GM23338 (cell line): ENCODE measurements around the gene FNIP2. TPM values are rescaled to one million over a fixed set of nuclear protein-coding genes. Genes with fewer than 3 reads are reported as not detected.

ENCODE experiments used
- ATAC-seq: fragments of 200-7000 bp; cut with Tn5 transposase; 3 replicates; pipeline ENCODE4 v1.9.1; 2020
- DNase-seq: peaks from one replicate; pipeline ENCODE4 v3.0.0-alpha.2; 2015; ENCODE audit warnings: low spot score
- H2AFZ ChIP-seq: fragments of 200-600 bp; sonication (generic); 2 replicates; pipeline ENCODE4 v1.8.0; 2016; ENCODE audit warnings: antibody characterized with exemption, mild to moderate bottlenecking, moderate library complexity
- H3F3A ChIP-seq: fragments of 200-600 bp; sonication (generic); replicated peaks from 2 replicates; pipeline ENCODE4 v1.8.0; 2017; ENCODE audit warnings: antibody characterized with exemption, mixed run types, low read depth
- H3K27ac ChIP-seq: fragments of 200-600 bp; sonication (generic); 2 replicates; pipeline ENCODE4 v1.6.1; 2016; ENCODE audit warnings: low read depth
- H3K27me3 ChIP-seq: fragments of 200-600 bp; sonication (generic); 2 replicates; pipeline ENCODE4 v1.8.0; 2016; ENCODE audit warnings: mild to moderate bottlenecking, mixed run types, moderate library complexity; ENCODE audit not compliant: insufficient read depth
- H3K36me3 ChIP-seq: fragments of 200-600 bp; sonication (generic); 2 replicates; pipeline ENCODE4 v1.8.0; 2016; ENCODE audit warnings: mild to moderate bottlenecking; ENCODE audit not compliant: insufficient read depth
- H3K4me1 ChIP-seq: fragments of 200-600 bp; sonication (generic); 2 replicates; pipeline ENCODE4 v1.8.0; 2016; ENCODE audit warnings: mild to moderate bottlenecking, moderate library complexity; ENCODE audit not compliant: insufficient read depth
- H3K4me2 ChIP-seq: fragments of 200-600 bp; sonication (generic); 2 replicates; pipeline ENCODE4 v1.7.1; 2017; ENCODE audit warnings: mixed run types
- H3K4me3 ChIP-seq: fragments of 200-600 bp; sonication (generic); 2 replicates; pipeline ENCODE4 v1.6.1; 2016; ENCODE audit warnings: mixed run types
- H3K79me2 ChIP-seq: fragments of 200-600 bp; sonication (generic); replicated peaks from 2 replicates; pipeline ENCODE4 v1.8.0; 2017; ENCODE audit warnings: mild to moderate bottlenecking; ENCODE audit not compliant: insufficient read depth
- H3K9me2 ChIP-seq: fragments of 200-600 bp; sonication (generic); 2 replicates; pipeline ENCODE4 v1.8.0; 2017; ENCODE audit not compliant: insufficient read depth
- H4K20me1 ChIP-seq: fragments of 200-600 bp; sonication (generic); replicated peaks from 2 replicates; pipeline ENCODE4 v1.8.0; 2017; ENCODE audit warnings: mild to moderate bottlenecking; ENCODE audit not compliant: insufficient read depth
- H3K27ac Mint-ChIP-seq: 2 replicates; pipeline ENCODE4 v1.8.0; 2020; ENCODE audit warnings: inconsistent platforms, mild to moderate bottlenecking, moderate library complexity, mixed read lengths
- H3K27me3 Mint-ChIP-seq: 3 replicates; pipeline ENCODE4 v1.8.0; 2022; ENCODE audit warnings: low read depth, mild to moderate bottlenecking, moderate library complexity, mixed read lengths, inconsistent platforms; ENCODE audit not compliant: insufficient read depth, poor library complexity
- H3K36me3 Mint-ChIP-seq: 3 replicates; pipeline ENCODE4 v1.8.0; 2021; ENCODE audit warnings: low read depth, mild to moderate bottlenecking, inconsistent platforms, moderate library complexity, mixed read lengths
- H3K4me1 Mint-ChIP-seq: 3 replicates; pipeline ENCODE4 v1.8.0; 2020; ENCODE audit warnings: mild to moderate bottlenecking, inconsistent platforms, mixed read lengths
- H3K4me3 Mint-ChIP-seq: 3 replicates; pipeline ENCODE4 v1.8.0; 2021; ENCODE audit warnings: moderate library complexity, mild to moderate bottlenecking, inconsistent platforms, mixed read lengths
- H3K9me3 Mint-ChIP-seq: 3 replicates; pipeline ENCODE4 v1.8.0; 2020; ENCODE audit warnings: moderate library complexity, mild to moderate bottlenecking, inconsistent platforms, mixed read lengths
- CREB1 ChIP-seq: fragments of 250-450 bp; sonication (Bioruptor Pico); IDR thresholded peaks from 2 replicates; pipeline ENCODE4 v1.5.0; 2020; ENCODE audit warnings: low read depth, mild to moderate bottlenecking, moderate library complexity
- CTCF ChIP-seq, 2 experiments: fragments of 200-600 bp in 1 of 2; sonication (generic) in 1 of 2; conservative IDR thresholded peaks; 2 replicates each; pipeline versions ENCODE4 v1.5.1 to v1.6.1; 2016 to 2017; ENCODE audit warnings: antibody characterized with exemption in 2 of 2, low read depth in 2 of 2, mild to moderate bottlenecking in 2 of 2, moderate library complexity in 1 of 2
- EZH2 ChIP-seq: fragments of 200-600 bp; sonication (generic); IDR thresholded peaks from one replicate; pipeline ENCODE4 v1.8.0; 2017; ENCODE audit warnings: antibody characterized with exemption, mild to moderate bottlenecking, low read depth; ENCODE audit not compliant: unreplicated experiment
- EZH2phosphoT487 ChIP-seq: fragments of 200-600 bp; sonication (generic); IDR thresholded peaks from one replicate; pipeline ENCODE4 v1.8.1; 2018; ENCODE audit warnings: antibody characterized with exemption; ENCODE audit not compliant: unreplicated experiment
- NANOG ChIP-seq: IDR thresholded peaks from 2 replicates; pipeline ENCODE4 v1.6.1; 2016; ENCODE audit warnings: antibody characterized with exemption, borderline replicate concordance
- REST ChIP-seq: IDR thresholded peaks from one replicate; pipeline ENCODE4 v1.6.1; 2018; ENCODE audit warnings: antibody characterized with exemption; ENCODE audit not compliant: unreplicated experiment
- STAT1 ChIP-seq: IDR thresholded peaks from one replicate; pipeline ENCODE4 v1.6.1; 2016; ENCODE audit warnings: antibody characterized with exemption; ENCODE audit not compliant: unreplicated experiment
- ZNF114 ChIP-seq: fragments of 250-450 bp; sonication (Bioruptor Pico); IDR thresholded peaks from 2 replicates; pipeline ENCODE4 v1.5.0; 2020; ENCODE audit warnings: mild to moderate bottlenecking, moderate library complexity
- ZNF331 ChIP-seq: fragments of 250-450 bp; sonication (Bioruptor Pico); IDR thresholded peaks from 2 replicates; pipeline ENCODE4 v1.5.0; 2020; ENCODE audit warnings: low read depth, mild to moderate bottlenecking, moderate library complexity
- polyA plus RNA-seq: library from polyadenylated mRNA; unstranded; fragments of >200 nt; fragmentation: Nextera tagmentation; extraction: Ambion mirVana; gene quantifications from 2 replicates; pipeline ENCODE4 v1.2.1, GENCODE V29; 2016
- total RNA-seq: library from RNA; depleted of rRNA; stranded (reverse); fragments of >200 nt; shearing (Covaris generic); gene quantifications from 2 replicates; pipeline ENCODE4 v1.2.3, GENCODE V29; 2014
- TF ChIP-seq, protein P1 (sequence below): fragments of 250-450 bp; sonication (Bioruptor Pico); IDR thresholded peaks from 2 replicates; pipeline ENCODE4 v1.5.0; 2020; ENCODE audit warnings: mild to moderate bottlenecking, moderate library complexity
- TF ChIP-seq, protein P2 (sequence below): IDR thresholded peaks from 2 replicates; pipeline ENCODE4 v1.6.1; 2016; ENCODE audit warnings: antibody characterized with exemption

Gene FNIP2
- total and polyA plus RNA-seq, 2 experiments from 2014 or later, result 2.7 to 17.2 TPM

DNA sequence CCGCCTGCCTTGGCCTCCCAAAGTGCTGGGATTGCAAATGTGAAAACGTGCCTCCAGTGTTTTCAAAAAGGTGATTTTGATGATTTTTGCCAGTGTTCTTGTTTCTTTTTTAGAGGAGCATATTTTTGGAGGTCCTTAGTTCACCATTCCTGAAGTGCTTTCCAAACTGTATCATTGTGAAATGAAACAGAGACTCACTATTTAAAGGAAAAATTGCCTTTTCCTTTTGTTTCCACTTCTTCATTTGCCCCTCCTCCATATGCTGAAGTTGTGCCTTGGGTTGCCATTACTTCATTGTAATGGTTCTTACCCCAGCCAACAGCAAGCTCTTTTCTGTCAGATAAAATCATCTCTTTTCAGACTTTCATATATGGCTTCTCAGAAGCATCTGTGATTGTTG lies 164.4 kb downstream of the FNIP2 start:
- Mint-ChIP-seq H3K4me3 (no peak overlapping the region), H3K36me3 (peaks cover 10% of the 10 kb centered on the region), H3K9me3 (peaks cover 11% of the 10 kb centered on the region), H3K27me3 (no peaks in the 10 kb centered on the region), H3K27ac (no peak overlapping the region), H3K4me1 (no peaks in the 10 kb centered on the region)
- no peaks in the 10 kb centered on the region for H4K20me1 ChIP-seq
- no peaks in the 10 kb centered on the region for H3K27me3 ChIP-seq
- no peak overlapping the region for H2AFZ ChIP-seq
- ATAC-seq (no peak), DNase-seq (no peak)
- peaks cover 2% of the 10 kb centered on the region; the same call in 1 of the 2 replicates for H3K9me2 ChIP-seq
- no peaks in the 10 kb centered on the region; the same call in 1 of the 2 replicates for H3K4me1 ChIP-seq
- no peak overlapping the region for H3K27ac ChIP-seq
- H3K4me2 ChIP-seq, result no peak overlapping the region
- H3K79me2 ChIP-seq, result no peaks in the 10 kb centered on the region
- TF ChIP-seq ZNF331 (CRISPR knock-in tag) (no peak), EZH2 (no peak), CTCF (conservative IDR thresholded peaks at IDR 0.05; ENCODE audit: low read depth in 2 of 2) (no peak), CREB1 (CRISPR knock-in tag) (no peak), NANOG (no peak), REST (no peak), ZNF114 (CRISPR knock-in tag) (no peak), EZH2phosphoT487 (no peak), STAT1 (no peak)
- TF ChIP-seq, protein P1, sequence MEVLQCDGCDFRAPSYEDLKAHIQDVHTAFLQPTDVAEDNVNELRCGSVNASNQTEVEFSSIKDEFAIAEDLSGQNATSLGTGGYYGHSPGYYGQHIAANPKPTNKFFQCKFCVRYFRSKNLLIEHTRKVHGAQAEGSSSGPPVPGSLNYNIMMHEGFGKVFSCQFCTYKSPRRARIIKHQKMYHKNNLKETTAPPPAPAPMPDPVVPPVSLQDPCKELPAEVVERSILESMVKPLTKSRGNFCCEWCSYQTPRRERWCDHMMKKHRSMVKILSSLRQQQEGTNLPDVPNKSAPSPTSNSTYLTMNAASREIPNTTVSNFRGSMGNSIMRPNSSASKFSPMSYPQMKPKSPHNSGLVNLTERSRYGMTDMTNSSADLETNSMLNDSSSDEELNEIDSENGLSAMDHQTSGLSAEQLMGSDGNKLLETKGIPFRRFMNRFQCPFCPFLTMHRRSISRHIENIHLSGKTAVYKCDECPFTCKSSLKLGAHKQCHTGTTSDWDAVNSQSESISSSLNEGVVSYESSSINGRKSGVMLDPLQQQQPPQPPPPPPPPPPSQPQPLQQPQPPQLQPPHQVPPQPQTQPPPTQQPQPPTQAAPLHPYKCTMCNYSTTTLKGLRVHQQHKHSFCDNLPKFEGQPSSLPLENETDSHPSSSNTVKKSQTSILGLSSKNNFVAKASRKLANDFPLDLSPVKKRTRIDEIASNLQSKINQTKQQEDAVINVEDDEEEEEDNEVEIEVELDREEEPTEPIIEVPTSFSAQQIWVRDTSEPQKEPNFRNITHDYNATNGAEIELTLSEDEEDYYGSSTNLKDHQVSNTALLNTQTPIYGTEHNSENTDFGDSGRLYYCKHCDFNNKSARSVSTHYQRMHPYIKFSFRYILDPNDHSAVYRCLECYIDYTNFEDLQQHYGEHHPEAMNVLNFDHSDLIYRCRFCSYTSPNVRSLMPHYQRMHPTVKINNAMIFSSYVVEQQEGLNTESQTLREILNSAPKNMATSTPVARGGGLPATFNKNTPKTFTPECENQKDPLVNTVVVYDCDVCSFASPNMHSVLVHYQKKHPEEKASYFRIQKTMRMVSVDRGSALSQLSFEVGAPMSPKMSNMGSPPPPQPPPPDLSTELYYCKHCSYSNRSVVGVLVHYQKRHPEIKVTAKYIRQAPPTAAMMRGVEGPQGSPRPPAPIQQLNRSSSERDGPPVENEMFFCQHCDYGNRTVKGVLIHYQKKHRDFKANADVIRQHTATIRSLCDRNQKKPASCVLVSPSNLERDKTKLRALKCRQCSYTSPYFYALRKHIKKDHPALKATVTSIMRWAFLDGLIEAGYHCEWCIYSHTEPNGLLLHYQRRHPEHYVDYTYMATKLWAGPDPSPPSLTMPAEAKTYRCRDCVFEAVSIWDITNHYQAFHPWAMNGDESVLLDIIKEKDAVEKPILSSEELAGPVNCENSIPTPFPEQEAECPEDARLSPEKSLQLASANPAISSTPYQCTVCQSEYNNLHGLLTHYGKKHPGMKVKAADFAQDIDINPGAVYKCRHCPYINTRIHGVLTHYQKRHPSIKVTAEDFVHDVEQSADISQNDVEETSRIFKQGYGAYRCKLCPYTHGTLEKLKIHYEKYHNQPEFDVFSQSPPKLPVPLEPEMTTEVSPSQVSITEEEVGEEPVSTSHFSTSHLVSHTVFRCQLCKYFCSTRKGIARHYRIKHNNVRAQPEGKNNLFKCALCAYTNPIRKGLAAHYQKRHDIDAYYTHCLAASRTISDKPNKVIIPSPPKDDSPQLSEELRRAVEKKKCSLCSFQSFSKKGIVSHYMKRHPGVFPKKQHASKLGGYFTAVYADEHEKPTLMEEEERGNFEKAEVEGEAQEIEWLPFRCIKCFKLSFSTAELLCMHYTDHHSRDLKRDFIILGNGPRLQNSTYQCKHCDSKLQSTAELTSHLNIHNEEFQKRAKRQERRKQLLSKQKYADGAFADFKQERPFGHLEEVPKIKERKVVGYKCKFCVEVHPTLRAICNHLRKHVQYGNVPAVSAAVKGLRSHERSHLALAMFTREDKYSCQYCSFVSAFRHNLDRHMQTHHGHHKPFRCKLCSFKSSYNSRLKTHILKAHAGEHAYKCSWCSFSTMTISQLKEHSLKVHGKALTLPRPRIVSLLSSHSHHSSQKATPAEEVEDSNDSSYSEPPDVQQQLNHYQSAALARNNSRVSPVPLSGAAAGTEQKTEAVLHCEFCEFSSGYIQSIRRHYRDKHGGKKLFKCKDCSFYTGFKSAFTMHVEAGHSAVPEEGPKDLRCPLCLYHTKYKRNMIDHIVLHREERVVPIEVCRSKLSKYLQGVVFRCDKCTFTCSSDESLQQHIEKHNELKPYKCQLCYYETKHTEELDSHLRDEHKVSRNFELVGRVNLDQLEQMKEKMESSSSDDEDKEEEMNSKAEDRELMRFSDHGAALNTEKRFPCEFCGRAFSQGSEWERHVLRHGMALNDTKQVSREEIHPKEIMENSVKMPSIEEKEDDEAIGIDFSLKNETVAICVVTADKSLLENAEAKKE (CRISPR knock-in tag), result no peak
- TF ChIP-seq, protein P2, sequence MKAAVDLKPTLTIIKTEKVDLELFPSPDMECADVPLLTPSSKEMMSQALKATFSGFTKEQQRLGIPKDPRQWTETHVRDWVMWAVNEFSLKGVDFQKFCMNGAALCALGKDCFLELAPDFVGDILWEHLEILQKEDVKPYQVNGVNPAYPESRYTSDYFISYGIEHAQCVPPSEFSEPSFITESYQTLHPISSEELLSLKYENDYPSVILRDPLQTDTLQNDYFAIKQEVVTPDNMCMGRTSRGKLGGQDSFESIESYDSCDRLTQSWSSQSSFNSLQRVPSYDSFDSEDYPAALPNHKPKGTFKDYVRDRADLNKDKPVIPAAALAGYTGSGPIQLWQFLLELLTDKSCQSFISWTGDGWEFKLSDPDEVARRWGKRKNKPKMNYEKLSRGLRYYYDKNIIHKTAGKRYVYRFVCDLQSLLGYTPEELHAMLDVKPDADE, result no peak
- no peaks in the 10 kb centered on the region for H3K36me3 ChIP-seq
- H3K4me3 ChIP-seq, result no peak overlapping the region
- no peaks in the 10 kb centered on the region for H3F3A ChIP-seq
